Measurements from ENCODE around the gene GLRA2. TPM values are rescaled to one million over a fixed set of nuclear protein-coding genes. Genes with fewer than 3 reads are reported as not detected.
"Not testable (repeated sequence)": the region's sequence is repeated elsewhere in the genome, so short reads cannot be mapped to it uniquely, and the experiment has no call there.

The GLRA2 gene
- total RNA-seq, 1 donor from 2014 or later = not detected

- DNase-seq (ENCODE audit: low spot score) = no peak
These were observed 62.6 kb downstream of the GLRA2 start for GRCh38 chrX:14591976-14592375.

- no peak for DNase-seq (ENCODE audit: low spot score)
These were observed 65.2 kb downstream of the GLRA2 start for GRCh38 chrX:14594521-14594920.

GRCh38 chrX:14598330-14598729, 69.0 kb downstream of the GLRA2 start:
- DNase-seq (ENCODE audit: low spot score) = no peak

GRCh38 chrX:14607446-14607985, 78.2 kb downstream of the GLRA2 start:
- no peak for DNase-seq (ENCODE audit: low spot score)

GRCh38 chrX:14612450-14612849, 83.1 kb downstream of the GLRA2 start:
- DNase-seq (ENCODE audit: low spot score) = not testable (repeated sequence)

GRCh38 chrX:14616301-14616700, 87.0 kb downstream of the GLRA2 start:
- DNase-seq (ENCODE audit: low spot score) = no peak

GRCh38 chrX:14616836-14617235, 87.5 kb downstream of the GLRA2 start:
- peak; percentile 11 for DNase-seq (ENCODE audit: low spot score)

- DNase-seq (ENCODE audit: low spot score) = no peak
These were observed 89.0 kb downstream of the GLRA2 start for GRCh38 chrX:14618177-14618965.

- no peak for DNase-seq (ENCODE audit: low spot score)
These were observed 101.4 kb downstream of the GLRA2 start for GRCh38 chrX:14630733-14631132.

- DNase-seq (ENCODE audit: low spot score) = no peak
These were observed 112.6 kb downstream of the GLRA2 start for GRCh38 chrX:14641681-14642655.

- DNase-seq (ENCODE audit: low spot score) = no peak
These were observed 131.6 kb downstream of the GLRA2 start for GRCh38 chrX:14660970-14661369.

GRCh38 chrX:14670819-14671218, 141.5 kb downstream of the GLRA2 start:
- DNase-seq (ENCODE audit: low spot score) = no peak

- no peak for DNase-seq (ENCODE audit: low spot score)
These were observed 143.4 kb downstream of the GLRA2 start for GRCh38 chrX:14672611-14673172.

- DNase-seq (ENCODE audit: low spot score) = no peak
These were observed 143.9 kb downstream of the GLRA2 start for GRCh38 chrX:14673236-14673635.

GRCh38 chrX:14673764-14674163, 144.4 kb downstream of the GLRA2 start:
- DNase-seq (ENCODE audit: low spot score) = peak; percentile 48

GRCh38 chrX:14675500-14675899, 146.2 kb downstream of the GLRA2 start:
- no peak for DNase-seq (ENCODE audit: low spot score)

- DNase-seq (ENCODE audit: low spot score) = no peak
These were observed 147.1 kb downstream of the GLRA2 start for GRCh38 chrX:14676431-14676830.

GRCh38 chrX:14688331-14688730, 159.0 kb downstream of the GLRA2 start:
- not testable (repeated sequence) for DNase-seq (ENCODE audit: low spot score)

GRCh38 chrX:14690553-14690952, 161.2 kb downstream of the GLRA2 start:
- no peak for DNase-seq (ENCODE audit: low spot score)

GRCh38 chrX:14694611-14695010, 165.3 kb downstream of the GLRA2 start:
- no peak for DNase-seq (ENCODE audit: low spot score)

- no peak for DNase-seq (ENCODE audit: low spot score)
These were observed 168.1 kb downstream of the GLRA2 start for GRCh38 chrX:14697451-14697850.

- no peak for DNase-seq (ENCODE audit: low spot score)
These were observed 169.5 kb downstream of the GLRA2 start for GRCh38 chrX:14698790-14699189.
